Gastrocnemius medialis (tissue), 4 donors: ENCODE measurements around the gene C4orf50. TPM values are rescaled to one million over a fixed set of nuclear protein-coding genes. Genes with fewer than 3 reads are reported as not detected.

ENCODE experiments used
- ATAC-seq, 2 donors: fragments of 150-250 bp; one replicate each; pipeline ENCODE4 v1.9.1; 2016
- DNase-seq, 2 donors: peaks; one replicate each; pipeline ENCODE4 v3.0.0-alpha.2; 2019
- H3K27ac ChIP-seq, 4 donors: fragments of 200-600 bp; sonication (generic); 1 replicate in 1 of 4; 2 replicates in 3 of 4; pipeline ENCODE4 v1.5.1; 2016 to 2018; ENCODE audit warnings: mild to moderate bottlenecking in 2 of 4, moderate library complexity in 1 of 4
- H3K27me3 ChIP-seq, 3 donors: fragments of 200-600 bp; sonication (generic) in 2 of 3; 1 replicate in 1 of 3; 2 replicates in 2 of 3; pipeline versions ENCODE4 v1.5.1 to v1.6.0; 2016 to 2019; ENCODE audit warnings: mild to moderate bottlenecking in 1 of 3, moderate library complexity in 1 of 3
- H3K36me3 ChIP-seq, 2 donors: fragments of 200-600 bp; sonication (generic) in 1 of 2; one replicate each; pipeline ENCODE4 v1.5.1; 2017 to 2018
- H3K4me1 ChIP-seq, 2 donors: fragments of 200-600 bp; sonication (generic) in 1 of 2; one replicate each; pipeline ENCODE4 v1.5.1; 2016 to 2017; ENCODE audit warnings: mild to moderate bottlenecking in 2 of 2
- H3K4me3 ChIP-seq, 4 donors: fragments of 200-600 bp; sonication (generic) in 3 of 4; 1 replicate in 1 of 4; 2 replicates in 3 of 4; pipeline ENCODE4 v1.5.1; 2016 to 2019; ENCODE audit warnings: mild to moderate bottlenecking in 2 of 4
- H3K9me3 ChIP-seq, 3 donors: fragments of 200-600 bp; sonication (generic) in 2 of 3; 1 replicate in 1 of 3; 2 replicates in 2 of 3; pipeline ENCODE4 v1.5.1; 2016 to 2019
- POLR2A ChIP-seq, 2 donors: fragments of 450-650 bp; IDR thresholded peaks; one replicate each; pipeline ENCODE4 v1.6.1; 2017; ENCODE audit warnings: antibody characterized with exemption in 2 of 2, mild to moderate bottlenecking in 2 of 2, moderate library complexity in 2 of 2
- in situ Hi-C, 4 donors: fragments of 200-750 bp; cut with MboI; loops; one replicate each; pipeline versions ENCODE4 v1.15.0 to v1.8.0; 2017; ENCODE audit warnings: low sequenced_read_pairs in 4 of 4
- intact Hi-C: fragments of 100-400 bp; cut with DNase I; formaldehyde crosslinking; loops from one replicate; pipeline ENCODE4 v1.15.1; 2023; ENCODE audit warnings: low total_unique reads
- total RNA-seq, 4 donors: library from RNA; depleted of rRNA; stranded (reverse); fragments of >200 nt; gene quantifications; one replicate each; pipeline versions ENCODE4 v1.1.0 to v1.2.3, GENCODE V29; 2016
- TF ChIP-seq, protein P1 (sequence below), 5 experiments: fragments of 450-650 bp in 3 of 5; fragments of 200-600 bp in 2 of 5; sonication (generic) in 2 of 5; IDR thresholded peaks in 4 of 5; conservative IDR thresholded peaks in 1 of 5; 1 replicate in 4 of 5; 2 replicates in 1 of 5; pipeline ENCODE4 v1.5.1; 2016 to 2019; ENCODE audit warnings: antibody characterized with exemption in 5 of 5, mild to moderate bottlenecking in 3 of 5, moderate library complexity in 3 of 5

The C4orf50 gene
- total RNA-seq, 4 donors from 2014 or later, result 0.03 TPM; not detected in 3

DNA sequence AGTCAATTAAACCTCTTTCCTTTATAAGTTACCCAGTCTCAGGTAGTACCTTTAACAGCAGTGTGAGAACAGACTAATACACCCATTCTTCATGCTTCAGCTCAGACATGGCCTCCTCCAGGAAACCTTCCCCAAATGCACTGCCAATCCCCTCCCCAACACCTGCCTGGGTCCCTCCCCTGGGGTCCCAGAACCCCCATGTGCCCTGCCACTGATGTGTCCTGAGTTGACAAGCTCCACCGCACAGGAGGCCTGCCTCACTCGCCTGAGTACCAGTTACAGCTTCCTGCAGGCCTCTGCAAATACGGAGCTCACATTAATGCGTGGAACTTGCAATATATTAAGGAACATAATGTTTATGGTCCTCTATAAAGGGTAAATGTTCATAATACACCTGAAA is 90.5 kb downstream of the C4orf50 start:
- H3K4me3 ChIP-seq, result no peak overlapping the region
- intact Hi-C loops, result no loop called here
- DNase-seq, result no peak
- no peak overlapping the region for H3K27ac ChIP-seq
- TF ChIP-seq POLR2A (IDR thresholded peaks at IDR 0.05), result no peak
- TF ChIP-seq, protein P1, sequence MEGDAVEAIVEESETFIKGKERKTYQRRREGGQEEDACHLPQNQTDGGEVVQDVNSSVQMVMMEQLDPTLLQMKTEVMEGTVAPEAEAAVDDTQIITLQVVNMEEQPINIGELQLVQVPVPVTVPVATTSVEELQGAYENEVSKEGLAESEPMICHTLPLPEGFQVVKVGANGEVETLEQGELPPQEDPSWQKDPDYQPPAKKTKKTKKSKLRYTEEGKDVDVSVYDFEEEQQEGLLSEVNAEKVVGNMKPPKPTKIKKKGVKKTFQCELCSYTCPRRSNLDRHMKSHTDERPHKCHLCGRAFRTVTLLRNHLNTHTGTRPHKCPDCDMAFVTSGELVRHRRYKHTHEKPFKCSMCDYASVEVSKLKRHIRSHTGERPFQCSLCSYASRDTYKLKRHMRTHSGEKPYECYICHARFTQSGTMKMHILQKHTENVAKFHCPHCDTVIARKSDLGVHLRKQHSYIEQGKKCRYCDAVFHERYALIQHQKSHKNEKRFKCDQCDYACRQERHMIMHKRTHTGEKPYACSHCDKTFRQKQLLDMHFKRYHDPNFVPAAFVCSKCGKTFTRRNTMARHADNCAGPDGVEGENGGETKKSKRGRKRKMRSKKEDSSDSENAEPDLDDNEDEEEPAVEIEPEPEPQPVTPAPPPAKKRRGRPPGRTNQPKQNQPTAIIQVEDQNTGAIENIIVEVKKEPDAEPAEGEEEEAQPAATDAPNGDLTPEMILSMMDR (IDR thresholded peaks at IDR 0.05 in 4 of 5, conservative IDR thresholded peaks at IDR 0.05 in 1 of 5), result no peak
- no peaks in the 10 kb centered on the region for H3K4me1 ChIP-seq
- no peaks in the 10 kb centered on the region for H3K9me3 ChIP-seq
- ATAC-seq, result no peak
- peaks cover 0 to 14% (median 14%) of the 10 kb centered on the region in 3 donors for H3K27me3 ChIP-seq
- no peaks in the 10 kb centered on the region for H3K36me3 ChIP-seq
- in situ Hi-C loops, result no loop called here

GRCh38 chr4:5927116-5927515 is 91.1 kb downstream of the C4orf50 start:
- intact Hi-C loops (no loop called here), in situ Hi-C loops (no loop called here)
- no peak overlapping the region for H3K4me3 ChIP-seq
- H3K36me3 ChIP-seq, result no peaks in the 10 kb centered on the region
- H3K27me3 ChIP-seq, result peaks cover 0 to 14% (median 14%) of the 10 kb centered on the region in 3 donors
- ATAC-seq, result no peak
- H3K4me1 ChIP-seq, result no peaks in the 10 kb centered on the region
- no peak for TF ChIP-seq POLR2A (IDR thresholded peaks at IDR 0.05)
- TF ChIP-seq, protein P1 (IDR thresholded peaks at IDR 0.05 in 4 of 5, conservative IDR thresholded peaks at IDR 0.05 in 1 of 5), result no peak
- DNase-seq, result no peak
- no peaks in the 10 kb centered on the region for H3K9me3 ChIP-seq
- no peak overlapping the region for H3K27ac ChIP-seq

- DNase-seq (no peak), ATAC-seq (no peak)
- peaks cover 0 to 14% (median 14%) of the 10 kb centered on the region in 3 donors for H3K27me3 ChIP-seq
- in situ Hi-C loops (no loop called here), intact Hi-C loops (no loop called here)
- H3K4me1 ChIP-seq, result no peaks in the 10 kb centered on the region
- H3K9me3 ChIP-seq, result no peaks in the 10 kb centered on the region
- TF ChIP-seq, protein P1 (IDR thresholded peaks at IDR 0.05 in 4 of 5, conservative IDR thresholded peaks at IDR 0.05 in 1 of 5), result no peak
- no peak for TF ChIP-seq POLR2A (IDR thresholded peaks at IDR 0.05)
- no peaks in the 10 kb centered on the region for H3K36me3 ChIP-seq
- no peak overlapping the region for H3K4me3 ChIP-seq
- H3K27ac ChIP-seq, result no peak overlapping the region
These were observed 91.6 kb downstream of the C4orf50 start for GRCh38 chr4:5926598-5926997.

DNA sequence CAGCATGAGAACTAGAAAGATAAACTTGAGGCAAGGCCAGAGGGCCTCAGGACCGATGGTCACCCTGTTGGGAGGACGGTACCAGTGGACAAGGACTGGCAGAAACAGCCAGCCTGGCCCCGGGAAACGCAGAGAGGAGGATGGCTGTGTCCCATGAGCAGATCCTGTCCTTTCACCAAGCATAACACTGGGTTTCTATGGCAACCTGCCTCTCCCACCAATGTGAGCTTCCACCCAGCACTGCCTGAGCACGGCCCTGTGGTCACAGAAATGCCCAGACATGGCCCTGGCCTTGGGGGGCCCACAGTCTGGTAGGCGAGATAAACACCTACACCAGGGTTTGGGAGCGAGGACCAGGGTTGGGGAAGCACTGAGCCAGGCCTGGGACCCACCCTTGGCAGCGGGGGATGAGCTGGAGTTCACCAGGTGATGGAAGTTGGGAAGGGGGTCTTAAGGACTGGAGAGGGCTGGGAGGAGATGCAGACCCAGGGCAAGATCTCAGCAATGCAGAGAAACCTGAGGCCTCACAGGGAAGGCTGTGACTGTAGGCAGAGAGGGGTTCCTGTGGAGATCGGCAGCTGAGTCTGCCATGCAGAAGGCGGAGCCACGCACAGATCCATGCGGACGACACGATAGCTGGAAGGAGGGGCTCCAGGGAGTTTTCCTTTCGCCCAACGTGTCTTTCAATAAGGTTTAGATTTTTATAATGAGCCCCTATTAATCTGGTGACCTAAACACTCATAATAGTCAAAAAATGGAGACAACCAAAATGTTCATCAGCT is 92.6 kb downstream of the C4orf50 start:
- ATAC-seq, result no peak
- no peak overlapping the region for H3K4me3 ChIP-seq
- H3K9me3 ChIP-seq, result no peaks in the 10 kb centered on the region
- TF ChIP-seq, protein P1 (IDR thresholded peaks at IDR 0.05 in 4 of 5, conservative IDR thresholded peaks at IDR 0.05 in 1 of 5), result no peak
- TF ChIP-seq POLR2A (IDR thresholded peaks at IDR 0.05), result no peak
- H3K27ac ChIP-seq, result no peak overlapping the region
- no peaks in the 10 kb centered on the region for H3K4me1 ChIP-seq
- intact Hi-C loops (no loop called here), in situ Hi-C loops (no loop called here)
- DNase-seq, result no peak
- no peaks in the 10 kb centered on the region for H3K36me3 ChIP-seq
- peaks cover 0 to 14% (median 13%) of the 10 kb centered on the region in 3 donors for H3K27me3 ChIP-seq
